NB4 (cell line): ENCODE measurements around the gene CNR2.

ENCODE experiments used
- CTCF ChIP-seq: IDR thresholded peaks from one replicate; pipeline ENCODE4 v1.5.1; 2012; ENCODE audit warnings: low read depth, low read length
- MYC ChIP-seq: IDR thresholded peaks from 2 replicates; pipeline ENCODE4 v1.6.1; 2011; ENCODE audit warnings: low read depth, low read length
- POLR2A ChIP-seq: IDR thresholded peaks from 2 replicates; pipeline ENCODE4 v1.6.1; 2011; ENCODE audit warnings: mild to moderate bottlenecking; ENCODE audit not compliant: insufficient read length; ENCODE audit errors: extremely low read depth
- TF ChIP-seq, protein P1 (sequence below): IDR thresholded peaks from 2 replicates; pipeline ENCODE4 v1.6.1; 2011; ENCODE audit warnings: low read depth, low read length

DNA sequence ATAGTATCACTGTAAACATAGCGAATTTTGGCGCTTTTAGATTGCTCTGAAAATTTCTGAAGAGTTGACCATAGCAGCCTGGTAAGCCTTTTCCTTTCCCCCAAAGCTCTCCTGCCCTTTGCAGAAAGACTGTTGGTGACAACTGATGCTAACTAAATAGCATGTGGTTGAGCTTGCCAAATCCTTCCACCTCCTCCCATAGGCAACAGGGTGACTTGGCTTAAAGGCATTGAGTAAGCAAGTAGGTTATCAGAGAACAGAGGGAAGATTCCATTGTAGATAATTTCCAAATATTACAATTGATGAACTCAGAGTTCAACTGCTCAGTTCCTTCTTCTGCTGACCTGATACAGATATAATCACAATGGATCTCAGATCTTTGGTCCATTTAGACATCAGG, 68.0 kb downstream of the CNR2 start:
- TF ChIP-seq CTCF: no peak
- no peak for TF ChIP-seq POLR2A
- TF ChIP-seq, protein P1, sequence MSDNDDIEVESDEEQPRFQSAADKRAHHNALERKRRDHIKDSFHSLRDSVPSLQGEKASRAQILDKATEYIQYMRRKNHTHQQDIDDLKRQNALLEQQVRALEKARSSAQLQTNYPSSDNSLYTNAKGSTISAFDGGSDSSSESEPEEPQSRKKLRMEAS: no peak
- no peak for TF ChIP-seq MYC
